MM.1S (cell line): ENCODE results near the gene LNX2.

Experiments used
- DNase-seq: peaks from one replicate; pipeline ENCODE4 v3.0.0-alpha.2; 2015
- H2AFZ ChIP-seq: fragments of 300-600 bp; sonication (generic); 2 replicates; pipeline ENCODE4 v1.6.0; 2016; ENCODE audit warnings: antibody characterized with exemption, low read length
- H3F3A ChIP-seq: fragments of 300-600 bp; sonication (generic); 2 replicates; pipeline ENCODE4 v1.6.1; 2016; ENCODE audit warnings: mild to moderate bottlenecking, antibody characterized with exemption, low read length, moderate library complexity, mixed read lengths; ENCODE audit not compliant: insufficient read depth
- H3K27ac ChIP-seq: fragments of 300-600 bp; sonication (generic); 2 replicates; pipeline ENCODE4 v1.5.1; 2016; ENCODE audit warnings: mild to moderate bottlenecking, low read length
- H3K27me3 ChIP-seq: fragments of 300-600 bp; sonication (generic); replicated peaks from 2 replicates; pipeline ENCODE4 v1.6.0; 2016; ENCODE audit warnings: low read length; ENCODE audit not compliant: insufficient read depth
- H3K36me3 ChIP-seq: fragments of 300-600 bp; sonication (generic); replicated peaks from 2 replicates; pipeline ENCODE4 v1.6.1; 2016; ENCODE audit warnings: mild to moderate bottlenecking, low read length, mixed read lengths; ENCODE audit not compliant: insufficient read depth
- H3K4me1 ChIP-seq: fragments of 300-600 bp; sonication (generic); 2 replicates; pipeline ENCODE4 v1.6.1; 2016; ENCODE audit warnings: low read length, mixed read lengths
- H3K4me2 ChIP-seq: fragments of 300-600 bp; sonication (generic); 2 replicates; pipeline ENCODE4 v1.6.0; 2016; ENCODE audit warnings: low read depth, low read length
- H3K4me3 ChIP-seq: fragments of 300-600 bp; sonication (generic); 2 replicates; pipeline ENCODE4 v1.5.1; 2016; ENCODE audit warnings: low read length, mixed read lengths
- H3K79me2 ChIP-seq: fragments of 300-600 bp; sonication (generic); 2 replicates; pipeline ENCODE4 v1.6.1; 2016; ENCODE audit warnings: mixed run types, low read length, mixed read lengths
- H3K9ac ChIP-seq: fragments of 300-600 bp; sonication (generic); 2 replicates; pipeline ENCODE4 v1.6.1; 2016; ENCODE audit warnings: low read length, mixed read lengths
- H3K9me2 ChIP-seq: fragments of 300-600 bp; sonication (generic); replicated peaks from 2 replicates; pipeline ENCODE4 v1.6.1; 2016; ENCODE audit warnings: mild to moderate bottlenecking, low read length, mixed read lengths; ENCODE audit not compliant: insufficient read depth
- H3K9me3 ChIP-seq: fragments of 300-600 bp; sonication (generic); replicated peaks from 2 replicates; pipeline ENCODE4 v1.6.1; 2016; ENCODE audit warnings: mild to moderate bottlenecking, low read length, mixed read lengths; ENCODE audit not compliant: insufficient read depth
- H4K20me1 ChIP-seq: fragments of 300-600 bp; sonication (generic); 2 replicates; pipeline ENCODE4 v1.6.1; 2016; ENCODE audit warnings: mild to moderate bottlenecking, low read length, moderate library complexity, mixed read lengths; ENCODE audit not compliant: insufficient read depth
- CTCF ChIP-seq: fragments of 300-600 bp; sonication (generic); IDR thresholded peaks from 2 replicates; pipeline ENCODE4 v1.5.1; 2016; ENCODE audit warnings: antibody characterized with exemption, low read length, mixed read lengths
- EZH2 ChIP-seq: fragments of 300-600 bp; sonication (generic); optimal IDR thresholded peaks from 2 replicates; pipeline ENCODE3; 2017; ENCODE audit warnings: low read depth, mild to moderate bottlenecking, antibody characterized with exemption, low read length, mixed read lengths
- EZH2phosphoT487 ChIP-seq: fragments of 300-600 bp; sonication (generic); IDR thresholded peaks from 2 replicates; pipeline ENCODE4 v1.6.1; 2018; ENCODE audit warnings: antibody characterized with exemption, low read length

Gene LNX2

GRCh38 chr13:27638521-27638920 is 18.2 kb upstream of the LNX2 start:
- H3K4me3 ChIP-seq = no peak overlapping the region
- no peak for DNase-seq
- TF ChIP-seq EZH2 = no peak
- no peak for TF ChIP-seq EZH2phosphoT487
- no peak for TF ChIP-seq CTCF
- H4K20me1 ChIP-seq = no peaks in the 10 kb centered on the region
- no peak overlapping the region for H3K27ac ChIP-seq
- H3K36me3 ChIP-seq = no peaks in the 10 kb centered on the region
- no peaks in the 10 kb centered on the region for H3K27me3 ChIP-seq
- H3F3A ChIP-seq = no peaks in the 10 kb centered on the region
- no peaks in the 10 kb centered on the region for H3K9me2 ChIP-seq
- no peaks in the 10 kb centered on the region for H3K4me1 ChIP-seq
- H3K79me2 ChIP-seq = peaks cover 68% of the 10 kb centered on the region
- H2AFZ ChIP-seq = no peak overlapping the region
- H3K4me2 ChIP-seq = no peak overlapping the region
- no peaks in the 10 kb centered on the region for H3K9me3 ChIP-seq
- no peak overlapping the region for H3K9ac ChIP-seq

- Histone ChIP-seq H3K36me3 (no peaks in the 10 kb centered on the region), H3K4me3 (no peak overlapping the region), H4K20me1 (no peaks in the 10 kb centered on the region), H3K9me2 (no peaks in the 10 kb centered on the region), H3K27ac (no peak overlapping the region), H3K9ac (no peak overlapping the region), H3K9me3 (no peaks in the 10 kb centered on the region), H3K79me2 (peaks cover 70% of the 10 kb centered on the region), H3K4me2 (no peak overlapping the region), H3F3A (no peaks in the 10 kb centered on the region), H3K27me3 (no peaks in the 10 kb centered on the region), H3K4me1 (no peaks in the 10 kb centered on the region), H2AFZ (no peak overlapping the region)
- DNase-seq = no peak
- TF ChIP-seq EZH2 (no peak), CTCF (no peak), EZH2phosphoT487 (no peak)
These were observed 17.7 kb upstream of the LNX2 start for GRCh38 chr13:27638001-27638400.

- Histone ChIP-seq H3K79me2 (peaks cover 74% of the 10 kb centered on the region), H4K20me1 (no peaks in the 10 kb centered on the region), H3K9me3 (no peaks in the 10 kb centered on the region)
These were observed 16.9 kb upstream of the LNX2 start for GRCh38 chr13:27637289-27637626.

More at GRCh38 chr13:27637289-27637626, 16.9 kb upstream of the LNX2 start:
- Histone ChIP-seq H3K9me2 (no peaks in the 10 kb centered on the region), H3K4me3 (no peak overlapping the region), H3K9ac (no peak overlapping the region), H2AFZ (no peak overlapping the region), H3K27ac (no peak overlapping the region), H3K27me3 (no peaks in the 10 kb centered on the region), H3F3A (no peaks in the 10 kb centered on the region), H3K4me2 (no peak overlapping the region), H3K36me3 (no peaks in the 10 kb centered on the region), H3K4me1 (no peaks in the 10 kb centered on the region)
- TF ChIP-seq CTCF (no peak), EZH2 (no peak), EZH2phosphoT487 (no peak)
- no peak for DNase-seq
